ENCODE data around the gene CDYL2. TPM values are rescaled to one million over a fixed set of nuclear protein-coding genes. Genes with fewer than 3 reads are reported as not detected.

Gene CDYL2
- total and polyA plus RNA-seq, 11 donors, result 0.80 to 8.6 (median 3.5) TPM

- Histone ChIP-seq H3K27ac (no peak overlapping the region), H3K4me3 (no peak overlapping the region), H3K9me3 (peaks cover 0 to 24% (median 5%) of the 10 kb centered on the region in 12 donors), H3K27me3 (no peaks in the 10 kb centered on the region), H3K36me3 (no peaks in the 10 kb centered on the region), H3K4me1 (peaks cover 0 to 9% (median 0%) of the 10 kb centered on the region in 12 donors)
- ATAC-seq (peak in 1 of 4 donors; percentile 15), DNase-seq (no peak)
- intact Hi-C loops (cut with DNase I), result no loop called here
- 50 to 67% (median 61%) methylated on average over 9 to 10 of the region's 10 CpGs for WGBS, 4 donors
- TF ChIP-seq POLR2A (IDR thresholded peaks at IDR 0.05) (no peak), CTCF (IDR thresholded peaks at IDR 0.05) (no peak)
Measured at GRCh38 chr16:80718480-80719220, 85.7 kb downstream of the CDYL2 start.

GRCh38 chr16:80717611-80718010 lies 86.8 kb downstream of the CDYL2 start:
- intact Hi-C loops (cut with DNase I), result loop anchor here in 1 of 10 donors (2.0 kb wide), 1 partner anchor 45 kb away; no protein-coding TSS in a partner anchor
- no peak overlapping the region for H3K4me3 ChIP-seq
- no peak for ATAC-seq
- no peak for DNase-seq
- TF ChIP-seq POLR2A (IDR thresholded peaks at IDR 0.05), result no peak
- no peak for TF ChIP-seq CTCF (IDR thresholded peaks at IDR 0.05)
- H3K9me3 ChIP-seq, result peaks cover 0 to 14% (median under 1%) of the 10 kb centered on the region in 12 donors
- H3K27ac ChIP-seq, result no peak overlapping the region
- no peaks in the 10 kb centered on the region for H3K27me3 ChIP-seq
- H3K4me1 ChIP-seq, result peaks cover 0 to 9% (median 0%) of the 10 kb centered on the region in 12 donors
- WGBS, 4 donors, result 78 to 88% (median 81%) methylated on average over 3 of the region's 3 CpGs
- H3K36me3 ChIP-seq, result no peaks in the 10 kb centered on the region

- peaks cover 0 to 10% (median 0%) of the 10 kb centered on the region in 12 donors for H3K9me3 ChIP-seq
- DNase-seq, result no peak
- WGBS, 4 donors, result 72 to 90% (median 79%) methylated on average over 2 of the region's 2 CpGs
- H3K4me1 ChIP-seq, result peaks cover 0 to 9% (median 0%) of the 10 kb centered on the region in 12 donors
- no peak for ATAC-seq
- H3K27me3 ChIP-seq, result no peaks in the 10 kb centered on the region
- intact Hi-C loops (cut with DNase I), result loop anchor here in 1 of 10 donors (2.0 kb wide), 1 partner anchor 44 kb away; no protein-coding TSS in a partner anchor
- H3K27ac ChIP-seq, result no peak overlapping the region
- TF ChIP-seq POLR2A (IDR thresholded peaks at IDR 0.05) (no peak), CTCF (IDR thresholded peaks at IDR 0.05) (no peak)
- H3K4me3 ChIP-seq, result no peak overlapping the region
- H3K36me3 ChIP-seq, result no peaks in the 10 kb centered on the region
Measured at GRCh38 chr16:80716564-80717139, 87.7 kb downstream of the CDYL2 start.

GRCh38 chr16:80711406-80711805 lies 93.0 kb downstream of the CDYL2 start:
- intact Hi-C loops (cut with DNase I), result no loop called here
- Histone ChIP-seq H3K4me3 (no peak overlapping the region), H3K9me3 (peaks cover 0 to 10% (median 0%) of the 10 kb centered on the region in 12 donors), H3K4me1 (no peaks in the 10 kb centered on the region), H3K36me3 (no peaks in the 10 kb centered on the region), H3K27ac (no peak overlapping the region), H3K27me3 (no peaks in the 10 kb centered on the region)
- DNase-seq (no peak), ATAC-seq (no peak)
- TF ChIP-seq POLR2A (IDR thresholded peaks at IDR 0.05), result no peak
- no peak for TF ChIP-seq CTCF (IDR thresholded peaks at IDR 0.05)
- 67 to 93% (median 87%) methylated on average over 4 of the region's 4 CpGs for WGBS, 4 donors
